ENCODE results near the gene ZNF841.
"Not testable (repeated sequence)": the region's sequence is repeated elsewhere in the genome, so short reads cannot be mapped to it uniquely, and the experiment has no call there.

Gene ZNF841

DNA sequence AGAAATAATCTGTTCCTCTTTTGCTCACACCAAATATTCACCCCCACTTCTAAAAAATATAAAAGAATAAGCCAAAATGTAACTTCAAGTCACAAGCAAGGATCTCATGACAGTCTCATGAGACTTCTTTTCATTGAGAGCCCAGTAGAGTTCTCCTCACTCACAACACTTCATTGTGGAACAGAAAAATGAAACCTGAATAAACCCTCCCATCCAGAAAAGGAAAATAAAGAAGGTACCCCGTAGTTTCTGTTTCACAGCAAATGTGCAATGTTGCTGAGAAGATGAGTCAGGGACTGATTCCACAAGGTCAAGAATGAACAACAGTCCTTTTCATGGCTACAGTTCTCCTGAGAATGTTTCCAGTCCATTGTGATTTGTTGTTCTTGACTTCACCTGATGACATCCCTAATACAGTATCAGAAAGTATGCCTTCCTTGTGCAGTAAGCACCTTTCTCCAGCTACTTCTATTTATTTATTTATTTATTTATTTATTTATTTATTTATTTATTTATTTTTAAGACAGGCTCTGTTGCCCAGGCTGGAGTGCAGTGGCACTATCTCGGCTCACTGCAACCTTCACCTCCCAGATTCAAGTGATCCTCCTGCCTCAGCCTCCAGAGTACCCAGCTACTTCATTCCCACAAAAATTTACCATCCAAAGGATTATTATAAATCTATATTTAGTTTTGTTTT lies 6.4 kb upstream of the ZNF841 start:
- ATAC-seq (ENCODE audit: low read depth) = no peak
- Histone ChIP-seq H3K4me1 (ENCODE audit: insufficient read depth, poor library complexity, severe bottlenecking) (no peaks in the 10 kb centered on the region), H3K27ac (ENCODE audit: poor library complexity, severe bottlenecking) (no peak overlapping the region), H3K9me3 (ENCODE audit: severe bottlenecking) (peaks cover 17% of the 10 kb centered on the region), H3K36me3 (ENCODE audit: low read depth) (no peaks in the 10 kb centered on the region), H3K27me3 (ENCODE audit: insufficient read depth, poor library complexity, severe bottlenecking) (no peaks in the 10 kb centered on the region), H3K4me3 (ENCODE audit: severe bottlenecking) (no peak overlapping the region)
- no peak for DNase-seq (ENCODE audit: low spot score)
- TF ChIP-seq, protein P1, sequence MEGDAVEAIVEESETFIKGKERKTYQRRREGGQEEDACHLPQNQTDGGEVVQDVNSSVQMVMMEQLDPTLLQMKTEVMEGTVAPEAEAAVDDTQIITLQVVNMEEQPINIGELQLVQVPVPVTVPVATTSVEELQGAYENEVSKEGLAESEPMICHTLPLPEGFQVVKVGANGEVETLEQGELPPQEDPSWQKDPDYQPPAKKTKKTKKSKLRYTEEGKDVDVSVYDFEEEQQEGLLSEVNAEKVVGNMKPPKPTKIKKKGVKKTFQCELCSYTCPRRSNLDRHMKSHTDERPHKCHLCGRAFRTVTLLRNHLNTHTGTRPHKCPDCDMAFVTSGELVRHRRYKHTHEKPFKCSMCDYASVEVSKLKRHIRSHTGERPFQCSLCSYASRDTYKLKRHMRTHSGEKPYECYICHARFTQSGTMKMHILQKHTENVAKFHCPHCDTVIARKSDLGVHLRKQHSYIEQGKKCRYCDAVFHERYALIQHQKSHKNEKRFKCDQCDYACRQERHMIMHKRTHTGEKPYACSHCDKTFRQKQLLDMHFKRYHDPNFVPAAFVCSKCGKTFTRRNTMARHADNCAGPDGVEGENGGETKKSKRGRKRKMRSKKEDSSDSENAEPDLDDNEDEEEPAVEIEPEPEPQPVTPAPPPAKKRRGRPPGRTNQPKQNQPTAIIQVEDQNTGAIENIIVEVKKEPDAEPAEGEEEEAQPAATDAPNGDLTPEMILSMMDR (IDR thresholded peaks at IDR 0.05; ENCODE audit: poor library complexity, severe bottlenecking) = no peak

DNA sequence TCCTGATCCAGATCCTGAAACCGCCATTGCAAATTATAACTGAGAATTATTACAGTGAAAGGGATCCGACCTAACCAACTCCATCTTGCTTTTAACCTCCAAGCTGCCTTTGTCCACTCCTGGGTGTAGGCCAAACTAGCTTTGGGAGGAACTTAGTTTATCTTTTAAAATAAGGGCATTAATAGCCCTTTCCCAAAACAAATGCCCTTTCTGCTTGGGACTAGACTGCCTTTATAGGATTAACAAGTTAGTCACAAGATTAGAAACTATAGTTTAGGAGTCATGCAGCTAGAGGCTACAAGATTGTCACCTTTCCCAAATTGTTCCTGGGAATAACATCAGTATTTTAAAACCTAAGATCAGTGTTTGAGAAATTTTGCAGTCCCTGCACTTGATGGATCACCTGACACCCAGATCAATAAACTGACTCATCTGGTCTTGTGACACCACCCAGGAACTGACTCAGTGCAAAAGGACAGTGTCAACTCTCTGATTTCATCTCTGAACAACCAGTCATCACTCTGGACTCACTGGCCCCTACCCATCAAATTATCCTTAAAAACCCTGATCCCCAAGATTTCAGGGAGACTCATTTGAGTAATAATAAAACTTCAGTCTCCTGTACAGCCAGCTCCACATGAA lies 4.1 kb upstream of the ZNF841 start:
- no peaks in the 10 kb centered on the region for H3K27me3 ChIP-seq (ENCODE audit: insufficient read depth, poor library complexity, severe bottlenecking)
- H3K27ac ChIP-seq (ENCODE audit: poor library complexity, severe bottlenecking) = no peak overlapping the region
- peaks cover 3% of the 10 kb centered on the region for H3K4me1 ChIP-seq (ENCODE audit: insufficient read depth, poor library complexity, severe bottlenecking)
- peaks cover 23% of the 10 kb centered on the region for H3K9me3 ChIP-seq (ENCODE audit: severe bottlenecking)
- H3K4me3 ChIP-seq (ENCODE audit: severe bottlenecking) = no peak overlapping the region
- H3K36me3 ChIP-seq (ENCODE audit: low read depth) = no peaks in the 10 kb centered on the region
- no peak for ATAC-seq (ENCODE audit: low read depth)
- TF ChIP-seq, protein P1 (IDR thresholded peaks at IDR 0.05; ENCODE audit: poor library complexity, severe bottlenecking) = no peak
- DNase-seq (ENCODE audit: low spot score) = no peak

DNA sequence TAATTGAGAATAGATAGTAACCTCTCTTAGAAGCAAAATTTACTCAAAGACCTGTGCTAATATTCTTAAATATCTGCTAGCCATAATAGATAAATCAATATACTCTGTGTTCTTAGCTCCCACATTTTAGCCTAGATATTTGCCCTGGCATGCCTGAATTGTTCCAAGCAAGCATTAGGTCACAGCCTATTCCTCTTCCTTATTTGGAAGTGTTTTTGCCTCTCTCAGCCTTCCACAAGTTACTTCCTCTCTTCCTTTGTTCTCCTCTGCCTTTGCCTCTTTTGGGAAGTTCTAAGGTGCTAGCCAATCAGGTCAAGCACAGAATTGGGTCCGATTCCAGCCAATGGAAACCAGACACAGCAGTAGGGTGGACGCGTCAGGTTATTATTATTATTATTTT lies 851 bp upstream of the ZNF841 start:
- H3K9me3 ChIP-seq (ENCODE audit: severe bottlenecking) = peaks cover 26% of the 10 kb centered on the region
- not testable (repeated sequence) for H3K27me3 ChIP-seq (ENCODE audit: insufficient read depth, poor library complexity, severe bottlenecking); DNase-seq (ENCODE audit: low spot score); ATAC-seq (ENCODE audit: low read depth); H3K4me3 ChIP-seq (ENCODE audit: severe bottlenecking); H3K4me1 ChIP-seq (ENCODE audit: insufficient read depth, poor library complexity, severe bottlenecking)
- H3K36me3 ChIP-seq (ENCODE audit: low read depth) = peaks cover 23% of the 10 kb centered on the region
- peak overlapping the region; percentile 49 for H3K27ac ChIP-seq (ENCODE audit: poor library complexity, severe bottlenecking)

DNA sequence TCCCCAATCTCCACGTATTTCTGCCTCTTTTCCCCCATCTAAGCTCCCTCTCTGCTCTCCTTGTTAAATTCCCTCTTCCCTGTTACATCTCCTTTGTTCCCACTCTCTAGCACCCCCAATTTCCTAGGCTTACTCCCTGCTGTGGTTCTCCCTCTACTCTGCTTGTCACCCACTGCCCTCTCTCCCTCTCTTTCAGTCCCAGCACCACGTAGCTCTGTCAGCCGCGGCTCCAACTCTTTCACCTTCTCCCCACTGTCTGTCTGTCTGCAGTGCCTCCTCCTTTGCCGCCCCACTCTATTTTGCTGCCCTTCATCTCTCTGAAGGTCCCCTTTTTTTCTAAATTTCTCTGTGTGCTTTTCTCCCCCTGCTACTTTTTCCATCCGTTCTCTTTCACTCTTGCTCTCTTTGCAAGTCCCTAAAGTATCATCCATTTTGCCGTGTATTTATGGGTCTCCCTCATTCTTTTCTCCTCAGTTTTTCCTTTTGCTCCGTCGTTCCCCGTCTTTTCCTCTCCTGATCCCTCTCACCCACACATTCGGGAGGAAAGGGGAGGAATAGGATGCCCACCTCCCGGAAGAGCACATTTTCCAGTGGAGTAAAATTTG lies 937 bp downstream of the ZNF841 start:
- H3K4me3 ChIP-seq (ENCODE audit: severe bottlenecking) = peak overlapping the region; percentile 57
- H3K27ac ChIP-seq (ENCODE audit: poor library complexity, severe bottlenecking) = peak overlapping the region; percentile 49
- peaks cover 3% of the 10 kb centered on the region for H3K4me1 ChIP-seq (ENCODE audit: insufficient read depth, poor library complexity, severe bottlenecking)
- no peaks in the 10 kb centered on the region for H3K27me3 ChIP-seq (ENCODE audit: insufficient read depth, poor library complexity, severe bottlenecking)
- peaks cover 41% of the 10 kb centered on the region for H3K36me3 ChIP-seq (ENCODE audit: low read depth)
- H3K9me3 ChIP-seq (ENCODE audit: severe bottlenecking) = peaks cover 26% of the 10 kb centered on the region
- DNase-seq (ENCODE audit: low spot score) (no peak), ATAC-seq (ENCODE audit: low read depth) (peak; percentile 18; the same call in 1 of the 3 replicates)
- TF ChIP-seq, protein P1 (IDR thresholded peaks at IDR 0.05; ENCODE audit: poor library complexity, severe bottlenecking) = no peak

DNA sequence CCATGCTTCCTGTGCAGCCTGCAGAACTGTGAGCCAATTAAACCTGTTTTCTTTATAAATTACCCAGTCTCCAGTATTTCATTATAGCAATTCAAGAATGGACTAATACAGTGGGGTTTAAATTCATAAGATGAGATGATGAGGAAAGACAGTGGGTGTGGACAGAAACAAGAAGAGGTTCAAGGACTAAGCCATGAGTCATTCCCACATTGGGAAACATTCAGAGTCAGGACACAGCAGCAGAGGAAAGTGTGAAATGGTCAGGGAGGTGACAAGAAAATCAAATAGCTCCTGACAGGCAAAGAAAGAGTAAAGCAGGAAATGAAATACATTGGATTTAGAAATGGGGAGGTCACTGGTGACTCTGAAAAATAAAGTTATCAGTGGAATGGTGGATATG lies 9.1 kb downstream of the ZNF841 start:
- ATAC-seq (ENCODE audit: low read depth) (no peak), DNase-seq (ENCODE audit: low spot score) (no peak)
- no peak overlapping the region for H3K27ac ChIP-seq (ENCODE audit: poor library complexity, severe bottlenecking)
- TF ChIP-seq, protein P1 (IDR thresholded peaks at IDR 0.05; ENCODE audit: poor library complexity, severe bottlenecking) = no peak
- H3K27me3 ChIP-seq (ENCODE audit: insufficient read depth, poor library complexity, severe bottlenecking) = no peaks in the 10 kb centered on the region
- no peaks in the 10 kb centered on the region for H3K4me1 ChIP-seq (ENCODE audit: insufficient read depth, poor library complexity, severe bottlenecking)
- H3K4me3 ChIP-seq (ENCODE audit: severe bottlenecking) = no peak overlapping the region
- H3K9me3 ChIP-seq (ENCODE audit: severe bottlenecking) = peaks cover 5% of the 10 kb centered on the region
- peaks cover 88% of the 10 kb centered on the region for H3K36me3 ChIP-seq (ENCODE audit: low read depth)

Measured in RWPE2 (cell line).